HG03442 (cell line): ENCODE results near the gene RGS6.

ENCODE experiments used
- ATAC-seq: cut with Tn5 transposase; IDR thresholded peaks from one replicate; pipeline ENCODE4 v1.9.1; 2021; ENCODE audit warnings: mild to moderate bottlenecking, moderate library complexity; ENCODE audit not compliant: unreplicated experiment

RGS6 gene

GRCh38 chr14:72303930-72304329 is 371.7 kb downstream of the RGS6 start:
- ATAC-seq: no peak

- ATAC-seq: no peak
Observed at GRCh38 chr14:72305561-72305960, 373.3 kb downstream of the RGS6 start.

- ATAC-seq: no peak
Observed at GRCh38 chr14:72308967-72309485, 376.8 kb downstream of the RGS6 start.

DNA sequence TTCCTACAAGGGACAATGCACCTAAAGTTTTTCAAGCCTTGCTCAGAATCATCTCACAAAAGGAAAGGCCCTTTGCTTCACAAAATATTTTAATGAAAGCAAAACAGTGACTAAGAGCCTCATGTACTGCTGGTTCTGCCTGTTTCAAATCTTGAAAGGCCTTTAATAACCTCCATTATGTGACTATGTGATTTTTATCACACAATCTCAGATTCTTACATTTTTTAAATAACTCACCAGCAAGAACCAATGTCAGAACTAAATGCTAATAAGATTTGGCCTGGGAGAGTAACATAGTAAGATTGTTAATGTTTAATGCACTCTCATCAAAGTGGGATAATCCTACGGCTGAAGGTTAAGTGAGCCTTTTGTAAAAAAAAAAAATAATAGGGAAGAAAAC is 378.9 kb downstream of the RGS6 start:
- ATAC-seq: no peak

DNA sequence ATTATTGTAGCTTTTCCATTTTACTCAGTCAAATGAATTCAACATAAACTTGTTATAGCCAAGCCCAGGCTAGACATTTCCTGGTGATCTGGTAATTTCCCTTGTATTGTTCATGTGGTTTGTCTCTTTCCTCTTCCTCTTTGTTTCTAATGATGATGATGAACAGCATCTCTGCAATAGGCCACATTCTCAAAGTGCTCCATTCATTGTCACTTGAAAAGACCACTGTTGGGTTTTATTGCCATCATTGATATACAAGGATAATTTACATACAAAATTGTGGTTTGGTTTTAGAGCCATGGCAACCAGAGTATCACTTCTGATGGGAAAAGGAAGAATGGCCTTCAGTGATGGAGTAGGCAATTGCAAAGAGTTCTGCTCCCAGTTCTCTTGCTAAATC is 379.3 kb downstream of the RGS6 start:
- ATAC-seq: no peak

- ATAC-seq: no peak
Observed at GRCh38 chr14:72314808-72315435, 382.7 kb downstream of the RGS6 start.

GRCh38 chr14:72315714-72316113 is 383.5 kb downstream of the RGS6 start:
- ATAC-seq: no peak

DNA sequence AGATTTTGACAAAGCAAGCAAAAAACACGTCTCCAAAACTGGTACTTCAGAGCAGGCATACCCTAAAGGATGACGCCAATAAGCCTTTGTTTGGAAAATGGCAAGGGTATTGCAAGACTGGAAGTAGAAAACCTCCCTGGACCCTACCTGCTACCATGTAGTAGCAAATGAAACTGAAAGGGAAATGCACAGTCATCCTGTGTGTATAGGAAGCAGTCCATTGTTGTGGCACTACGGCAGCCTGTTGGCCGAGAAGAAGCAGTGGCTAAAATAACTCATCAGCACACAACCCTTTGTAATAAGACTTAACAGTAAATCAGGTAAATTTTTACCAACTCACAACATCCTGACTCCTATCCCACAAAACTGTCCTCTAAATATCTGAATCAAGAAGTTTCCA is 386.4 kb downstream of the RGS6 start:
- no peak for ATAC-seq

- no peak for ATAC-seq
Observed at GRCh38 chr14:72332046-72332445, 399.8 kb downstream of the RGS6 start.

DNA sequence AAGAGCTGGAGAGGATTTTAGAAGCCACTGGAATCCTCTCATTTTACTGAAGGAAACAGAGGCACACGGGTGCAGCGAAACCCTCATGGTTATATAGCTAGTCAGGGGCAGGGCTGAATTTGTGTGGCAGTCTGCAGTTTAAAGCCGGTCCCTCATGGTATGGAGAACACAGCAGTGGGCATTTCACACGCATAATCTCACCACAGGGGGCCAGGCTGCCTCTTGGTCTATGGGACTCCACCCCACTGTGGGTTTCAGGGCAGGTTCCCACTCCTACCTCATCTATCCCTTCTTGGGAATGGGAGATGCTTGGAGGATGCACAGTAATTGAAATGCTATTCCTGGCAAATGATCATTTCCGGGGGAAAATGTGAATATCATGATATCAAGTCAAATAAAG is 400.6 kb downstream of the RGS6 start:
- no peak for ATAC-seq

- no peak for ATAC-seq
Observed at GRCh38 chr14:72333357-72333756, 401.1 kb downstream of the RGS6 start.

- ATAC-seq: no peak
Observed at GRCh38 chr14:72336311-72336980, 404.2 kb downstream of the RGS6 start.

- ATAC-seq: no peak
Observed at GRCh38 chr14:72341237-72341636, 409.0 kb downstream of the RGS6 start.

GRCh38 chr14:72341686-72342085 is 409.5 kb downstream of the RGS6 start:
- ATAC-seq: no peak

- no peak for ATAC-seq
Observed at GRCh38 chr14:72347118-72347517, 414.9 kb downstream of the RGS6 start.

DNA sequence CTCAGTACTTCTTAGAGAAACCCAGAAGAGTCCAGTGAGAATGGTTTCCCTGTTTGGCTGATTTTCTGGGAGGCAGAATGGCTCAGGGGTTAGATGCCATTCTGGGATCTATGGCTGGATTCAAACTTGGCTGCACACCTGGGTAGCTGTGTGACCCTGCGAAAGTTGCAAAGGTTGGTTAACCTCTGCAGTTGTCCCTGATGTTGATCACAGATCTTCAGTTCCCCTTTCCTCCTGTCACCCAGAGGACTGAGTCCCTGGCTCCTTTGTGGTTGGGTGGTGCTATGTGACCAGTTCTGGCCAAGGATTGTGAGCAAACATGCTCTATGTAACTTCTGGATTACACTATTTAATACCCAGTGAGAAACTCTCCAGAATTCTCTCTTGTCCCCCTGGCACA is 418.0 kb downstream of the RGS6 start:
- ATAC-seq: no peak

GRCh38 chr14:72352012-72352411 is 419.8 kb downstream of the RGS6 start:
- no peak for ATAC-seq

GRCh38 chr14:72366619-72367018 is 434.4 kb downstream of the RGS6 start:
- no peak for ATAC-seq

GRCh38 chr14:72369106-72369505 is 436.9 kb downstream of the RGS6 start:
- ATAC-seq: no peak

GRCh38 chr14:72377016-72377415 is 444.8 kb downstream of the RGS6 start:
- no peak for ATAC-seq

GRCh38 chr14:72380456-72380855 is 448.2 kb downstream of the RGS6 start:
- ATAC-seq: no peak

- no peak for ATAC-seq
Observed at GRCh38 chr14:72383865-72384264, 451.6 kb downstream of the RGS6 start.

DNA sequence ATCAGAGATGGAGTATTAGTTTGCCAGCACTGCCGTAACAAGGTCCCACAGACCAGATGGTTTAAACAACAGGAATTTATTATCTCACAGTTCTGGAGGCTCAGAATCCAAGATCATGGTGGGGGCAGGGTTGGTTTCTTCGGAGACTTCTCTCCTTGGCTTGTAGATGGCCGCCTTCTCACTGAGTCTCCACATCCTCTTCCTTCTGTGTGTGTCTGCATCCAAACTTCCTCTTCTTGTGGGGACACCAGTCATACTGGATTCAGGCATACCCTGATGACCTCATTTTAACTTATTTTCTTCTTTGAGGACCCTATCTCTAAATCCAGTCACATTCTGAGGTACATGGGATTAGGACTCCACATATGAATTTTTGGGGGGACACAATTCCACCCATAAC is 455.5 kb downstream of the RGS6 start:
- ATAC-seq: no peak
